Lung microvascular endothelial cell (primary cell): ENCODE measurements around the gene ZNF655. TPM values are rescaled to one million over a fixed set of nuclear protein-coding genes. Genes with fewer than 3 reads are reported as not detected.
A peak's percentile ranks its signal among the peaks of the same experiment; 100 is the strongest.
"Not testable (repeated sequence)": the region's sequence is repeated elsewhere in the genome, so short reads cannot be mapped to it uniquely, and the experiment has no call there.

Experiments used
- DNase-seq, 2 donors: peaks; one replicate each; pipeline versions ENCODE4 v3.0.0 to v3.0.0-alpha.2; 2010; ENCODE audit warnings: low read depth in 2 of 2
- total RNA-seq: library from RNA; depleted of rRNA; stranded (reverse); fragments of >200 nt; gene quantifications from 2 replicates; pipeline ENCODE4 v1.2.1, GENCODE V29; 2014

Gene ZNF655
- total RNA-seq: 4.6 and 9.5 TPM in 2 replicates

GRCh38 chr7:99558306-99559174 lies at the start of gene ZNF655:
ZNF655 (plus strand) TSS chr7:99558642; CDS start chr7:99560560, 1,918 bp downstream.
- DNase-seq: peak; percentile 41 to 55

- peak in 1 of 2 donors; percentile 41 for DNase-seq
Observed at GRCh38 chr7:99514050-99514449, 44.4 kb upstream of the ZNF655 start.

- no peak for DNase-seq
Observed at GRCh38 chr7:99521399-99521798, 37.0 kb upstream of the ZNF655 start.

GRCh38 chr7:99525713-99526440 lies 32.6 kb upstream of the ZNF655 start:
- peak; percentile 25 to 27 for DNase-seq

- DNase-seq: peak; percentile 3
Observed at GRCh38 chr7:99531354-99531765, 27.1 kb upstream of the ZNF655 start.

- DNase-seq: no peak
Observed at GRCh38 chr7:99535667-99536066, 22.8 kb upstream of the ZNF655 start.

GRCh38 chr7:99539213-99539811 lies 19.1 kb upstream of the ZNF655 start:
- no peak for DNase-seq

GRCh38 chr7:99540542-99540941 lies 17.9 kb upstream of the ZNF655 start:
- no peak for DNase-seq

- DNase-seq: no peak
Observed at GRCh38 chr7:99541212-99541611, 17.2 kb upstream of the ZNF655 start.

- DNase-seq: no peak
Observed at GRCh38 chr7:99543081-99543671, 15.3 kb upstream of the ZNF655 start.

- DNase-seq: no peak
Observed at GRCh38 chr7:99543916-99544315, 14.5 kb upstream of the ZNF655 start.

- not testable (repeated sequence) for DNase-seq
Observed at GRCh38 chr7:99545308-99545707, 13.1 kb upstream of the ZNF655 start.

GRCh38 chr7:99549545-99549944 lies 8.9 kb upstream of the ZNF655 start:
- DNase-seq: not testable (repeated sequence)

GRCh38 chr7:99551334-99551733 lies 7.1 kb upstream of the ZNF655 start:
- peak; percentile 18 to 25 for DNase-seq

- peak; percentile 94 to 95 for DNase-seq
Observed at GRCh38 chr7:99551767-99552463, 6.5 kb upstream of the ZNF655 start, which contains the start of gene FAM200A. FAM200A (minus strand) TSS chr7:99552114; CDS start chr7:99548407, 3,707 bp downstream.

- DNase-seq: no peak
Observed at GRCh38 chr7:99553039-99553438, 5.4 kb upstream of the ZNF655 start.

GRCh38 chr7:99554939-99555338 lies 3.5 kb upstream of the ZNF655 start:
- no peak for DNase-seq

- DNase-seq: peak; percentile 12 to 43
Observed at GRCh38 chr7:99557196-99557607, 1.2 kb upstream of the ZNF655 start.

- peak in 1 of 2 donors; percentile 6 for DNase-seq
Observed at GRCh38 chr7:99557940-99558305, 519 bp upstream of the ZNF655 start.

GRCh38 chr7:99559175-99559915 lies 903 bp downstream of the ZNF655 start:
- peak in 1 of 2 donors; percentile 3 for DNase-seq
